ENCODE measurements around the gene TCEAL6.
"Not testable (repeated sequence)": the region's sequence is repeated elsewhere in the genome, so short reads cannot be mapped to it uniquely, and the experiment has no call there.

GRCh38 chrX:102126080-102126818, 16.0 kb downstream of the TCEAL6 start:
- TF ChIP-seq DDIT3 (CRISPR knock-in tag; IDR thresholded peaks at IDR 0.05); CEBPB (IDR thresholded peaks at IDR 0.05; ENCODE audit: borderline replicate concordance, low read depth, low read length); ZXDC (CRISPR knock-in tag; IDR thresholded peaks at IDR 0.05); PBX2 (CRISPR knock-in tag; IDR thresholded peaks at IDR 0.05); ZNF777 (CRISPR knock-in tag; IDR thresholded peaks at IDR 0.05); CTCF (CRISPR knock-in tag; IDR thresholded peaks at IDR 0.05); HNRNPLL (IDR thresholded peaks at IDR 0.05; ENCODE audit: low read depth, low read length, poor library complexity, severe bottlenecking); MEIS1 (CRISPR knock-in tag; IDR thresholded peaks at IDR 0.05; ENCODE audit: borderline replicate concordance); HCFC1 (IDR thresholded peaks at IDR 0.05; ENCODE audit: low read depth, low read length); PATZ1 (CRISPR knock-in tag; IDR thresholded peaks at IDR 0.05); MTERF4 (CRISPR knock-in tag; IDR thresholded peaks at IDR 0.05); RFX5 (IDR thresholded peaks at IDR 0.05; ENCODE audit: low read depth, low read length); TCF7 (IDR thresholded peaks at IDR 0.05; ENCODE audit: low read depth); ZNF263 (CRISPR knock-in tag; IDR thresholded peaks at IDR 0.05): not testable (repeated sequence)

Data from HepG2 (cell line).